HepG2 (cell line): ENCODE measurements around the gene LCK.

Source experiments
- CREB1 ChIP-seq, 2 experiments: fragments of 450-650 bp in 1 of 2; IDR thresholded peaks; 2 replicates each; pipeline ENCODE4 v1.6.1; 2016 to 2017; ENCODE audit warnings: control low read depth in 1 of 2, mild to moderate bottlenecking in 1 of 2, missing compliant biosample characterization in 1 of 2, missing genetic modification characterization in 1 of 2
- ELF1 ChIP-seq: sonication (generic); formaldehyde crosslinking; IDR thresholded peaks from 2 replicates; pipeline ENCODE4 v1.4.0; 2020; ENCODE audit warnings: missing genetic modification reagents
- ETV6 ChIP-seq: sonication (generic); formaldehyde crosslinking; conservative IDR thresholded peaks from 2 replicates; pipeline ENCODE4 v1.4.0; 2020; ENCODE audit warnings: missing genetic modification reagents
- FOXM1 ChIP-seq: sonication (generic); formaldehyde crosslinking; IDR thresholded peaks from 2 replicates; pipeline ENCODE4 v1.5.0; 2020; ENCODE audit warnings: missing genetic modification reagents
- HMG20B ChIP-seq: conservative IDR thresholded peaks from 2 replicates; pipeline ENCODE4 v1.6.1; 2016; ENCODE audit warnings: missing genetic modification reagents, missing compliant biosample characterization
- JUN ChIP-seq: sonication (generic); formaldehyde crosslinking; IDR thresholded peaks from 2 replicates; pipeline ENCODE4 v1.4.0; 2020; ENCODE audit warnings: mild to moderate bottlenecking, missing genetic modification reagents
- POLR2A ChIP-seq, 2 experiments: IDR thresholded peaks; 2 replicates each; pipeline ENCODE4 v1.6.1; 2011; ENCODE audit warnings: low read depth in 2 of 2, low read length in 2 of 2, mild to moderate bottlenecking in 1 of 2, moderate library complexity in 1 of 2; ENCODE audit not compliant: insufficient read depth in 1 of 2
- SIN3A ChIP-seq: IDR thresholded peaks from 2 replicates; pipeline ENCODE4 v1.6.1; 2011; ENCODE audit warnings: low read depth, mild to moderate bottlenecking, control low read depth, low read length, borderline replicate concordance
- SIX1 ChIP-seq: sonication (generic); formaldehyde crosslinking; IDR thresholded peaks from 2 replicates; pipeline ENCODE4 v1.4.0; 2020; ENCODE audit warnings: missing genetic modification reagents, borderline replicate concordance
- THAP11 ChIP-seq: IDR thresholded peaks from 2 replicates; pipeline ENCODE4 v1.6.1; 2016; ENCODE audit warnings: missing biosample characterization, missing genetic modification reagents
- ZSCAN9 ChIP-seq: IDR thresholded peaks from 2 replicates; pipeline ENCODE4 v1.6.1; 2016; ENCODE audit warnings: borderline replicate concordance
- TF ChIP-seq, protein P1 (sequence below): sonication (generic); formaldehyde crosslinking; IDR thresholded peaks from 2 replicates; pipeline ENCODE4 v1.5.0; 2020; ENCODE audit warnings: mild to moderate bottlenecking, missing genetic modification reagents, moderate library complexity
- TF ChIP-seq, protein P2 (sequence below): IDR thresholded peaks from 2 replicates; pipeline ENCODE4 v1.6.1; 2016
- TF ChIP-seq, protein P3 (sequence below): sonication (generic); formaldehyde crosslinking; IDR thresholded peaks from 2 replicates; pipeline ENCODE4 v1.5.1; 2020; ENCODE audit warnings: mild to moderate bottlenecking, missing genetic modification reagents, moderate library complexity

DNA sequence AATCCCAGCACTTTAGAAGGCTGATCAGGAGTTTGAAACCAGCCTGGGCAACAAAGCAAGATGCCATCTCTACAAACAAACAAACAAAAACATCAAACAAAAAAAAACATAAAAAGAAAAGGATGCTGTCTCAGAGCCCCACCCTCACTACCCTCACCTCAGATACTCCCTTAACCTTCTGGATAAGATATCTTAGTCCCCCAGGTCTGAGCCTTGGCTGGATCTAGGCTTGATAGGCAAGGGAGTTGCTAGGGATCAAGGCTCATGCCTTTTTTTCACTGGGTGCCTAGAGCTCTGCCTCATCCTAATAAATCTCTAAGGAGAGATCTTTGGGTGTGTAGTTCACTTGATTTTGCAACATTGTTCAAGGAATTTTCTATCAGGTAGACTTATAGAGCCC lies 48.3 kb downstream of the LCK start:
- TF ChIP-seq POLR2A (IDR thresholded peaks at IDR 0.05; ENCODE audit: insufficient read depth in 1 of 2, low read depth in 2 of 2, low read length in 2 of 2) (no peak), SIX1 (CRISPR knock-in tag) (no peak), SIN3A (no peak), HMG20B (no peak), CREB1 (IDR thresholded peaks at IDR 0.05) (no peak), CREB1 (CRISPR knock-in tag; IDR thresholded peaks at IDR 0.05) (no peak), FOXM1 (CRISPR knock-in tag) (no peak), ZSCAN9 (CRISPR knock-in tag) (no peak), THAP11 (CRISPR knock-in tag) (no peak), ETV6 (no peak), JUN (CRISPR knock-in tag) (no peak), ELF1 (CRISPR knock-in tag) (no peak)
- TF ChIP-seq, protein P1, sequence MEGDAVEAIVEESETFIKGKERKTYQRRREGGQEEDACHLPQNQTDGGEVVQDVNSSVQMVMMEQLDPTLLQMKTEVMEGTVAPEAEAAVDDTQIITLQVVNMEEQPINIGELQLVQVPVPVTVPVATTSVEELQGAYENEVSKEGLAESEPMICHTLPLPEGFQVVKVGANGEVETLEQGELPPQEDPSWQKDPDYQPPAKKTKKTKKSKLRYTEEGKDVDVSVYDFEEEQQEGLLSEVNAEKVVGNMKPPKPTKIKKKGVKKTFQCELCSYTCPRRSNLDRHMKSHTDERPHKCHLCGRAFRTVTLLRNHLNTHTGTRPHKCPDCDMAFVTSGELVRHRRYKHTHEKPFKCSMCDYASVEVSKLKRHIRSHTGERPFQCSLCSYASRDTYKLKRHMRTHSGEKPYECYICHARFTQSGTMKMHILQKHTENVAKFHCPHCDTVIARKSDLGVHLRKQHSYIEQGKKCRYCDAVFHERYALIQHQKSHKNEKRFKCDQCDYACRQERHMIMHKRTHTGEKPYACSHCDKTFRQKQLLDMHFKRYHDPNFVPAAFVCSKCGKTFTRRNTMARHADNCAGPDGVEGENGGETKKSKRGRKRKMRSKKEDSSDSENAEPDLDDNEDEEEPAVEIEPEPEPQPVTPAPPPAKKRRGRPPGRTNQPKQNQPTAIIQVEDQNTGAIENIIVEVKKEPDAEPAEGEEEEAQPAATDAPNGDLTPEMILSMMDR (CRISPR knock-in tag): no peak
- TF ChIP-seq, protein P2, sequence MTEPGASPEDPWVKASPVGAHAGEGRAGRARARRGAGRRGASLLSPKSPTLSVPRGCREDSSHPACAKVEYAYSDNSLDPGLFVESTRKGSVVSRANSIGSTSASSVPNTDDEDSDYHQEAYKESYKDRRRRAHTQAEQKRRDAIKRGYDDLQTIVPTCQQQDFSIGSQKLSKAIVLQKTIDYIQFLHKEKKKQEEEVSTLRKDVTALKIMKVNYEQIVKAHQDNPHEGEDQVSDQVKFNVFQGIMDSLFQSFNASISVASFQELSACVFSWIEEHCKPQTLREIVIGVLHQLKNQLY (CRISPR knock-in tag): no peak
- TF ChIP-seq, protein P3, sequence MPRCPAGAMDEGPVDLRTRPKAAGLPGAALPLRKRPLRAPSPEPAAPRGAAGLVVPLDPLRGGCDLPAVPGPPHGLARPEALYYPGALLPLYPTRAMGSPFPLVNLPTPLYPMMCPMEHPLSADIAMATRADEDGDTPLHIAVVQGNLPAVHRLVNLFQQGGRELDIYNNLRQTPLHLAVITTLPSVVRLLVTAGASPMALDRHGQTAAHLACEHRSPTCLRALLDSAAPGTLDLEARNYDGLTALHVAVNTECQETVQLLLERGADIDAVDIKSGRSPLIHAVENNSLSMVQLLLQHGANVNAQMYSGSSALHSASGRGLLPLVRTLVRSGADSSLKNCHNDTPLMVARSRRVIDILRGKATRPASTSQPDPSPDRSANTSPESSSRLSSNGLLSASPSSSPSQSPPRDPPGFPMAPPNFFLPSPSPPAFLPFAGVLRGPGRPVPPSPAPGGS (CRISPR knock-in tag): no peak
